Measurements from ENCODE around the gene RNU4-1.

The RNU4-1 gene

GRCh38 chr12:120264086-120264903 lies 28.7 kb downstream of the RNU4-1 start:
- Histone ChIP-seq H3K4me3 (ENCODE audit: low read depth, low read length) (peak overlapping the region; percentile 85), H3K4me1 (ENCODE audit: control insufficient read depth, insufficient read depth, low read length) (peaks cover 32% of the 10 kb centered on the region), H3K27me3 (ENCODE audit: control insufficient read depth, insufficient read depth, low read length) (no peaks in the 10 kb centered on the region), H3K9ac (ENCODE audit: low read depth, low read length) (no peak overlapping the region; the same call in 1 of the 2 replicates), H3K27ac (ENCODE audit: low read depth, low read length) (peak overlapping the region; percentile 24), H3K36me3 (ENCODE audit: control insufficient read depth, insufficient read depth, low read length) (peaks cover 9% of the 10 kb centered on the region), H3K9me3 (ENCODE audit: control insufficient read depth, insufficient read depth, low read length) (no peaks in the 10 kb centered on the region)

GRCh38 chr12:120263748-120264085 lies 29.3 kb downstream of the RNU4-1 start:
- no peak overlapping the region for H3K9ac ChIP-seq (ENCODE audit: low read depth, low read length)
- H3K27ac ChIP-seq (ENCODE audit: low read depth, low read length) = peak overlapping the region; percentile 24
- H3K27me3 ChIP-seq (ENCODE audit: control insufficient read depth, insufficient read depth, low read length) = no peaks in the 10 kb centered on the region
- no peaks in the 10 kb centered on the region for H3K9me3 ChIP-seq (ENCODE audit: control insufficient read depth, insufficient read depth, low read length)
- peak overlapping the region; percentile 85 for H3K4me3 ChIP-seq (ENCODE audit: low read depth, low read length)
- H3K4me1 ChIP-seq (ENCODE audit: control insufficient read depth, insufficient read depth, low read length) = peaks cover 32% of the 10 kb centered on the region
- peaks cover 9% of the 10 kb centered on the region for H3K36me3 ChIP-seq (ENCODE audit: control insufficient read depth, insufficient read depth, low read length)

- H3K36me3 ChIP-seq (ENCODE audit: control insufficient read depth, insufficient read depth, low read length) = peaks cover 9% of the 10 kb centered on the region
- peaks cover 35% of the 10 kb centered on the region for H3K4me1 ChIP-seq (ENCODE audit: control insufficient read depth, insufficient read depth, low read length)
- no peak overlapping the region for H3K9ac ChIP-seq (ENCODE audit: low read depth, low read length)
- H3K4me3 ChIP-seq (ENCODE audit: low read depth, low read length) = peak overlapping the region; percentile 85
- no peaks in the 10 kb centered on the region for H3K9me3 ChIP-seq (ENCODE audit: control insufficient read depth, insufficient read depth, low read length)
- H3K27ac ChIP-seq (ENCODE audit: low read depth, low read length) = no peak overlapping the region
- H3K27me3 ChIP-seq (ENCODE audit: control insufficient read depth, insufficient read depth, low read length) = no peaks in the 10 kb centered on the region
Observed at GRCh38 chr12:120262852-120263747, 29.9 kb downstream of the RNU4-1 start.

GRCh38 chr12:120261951-120262851 lies 30.8 kb downstream of the RNU4-1 start:
- H3K4me3 ChIP-seq (ENCODE audit: low read depth, low read length) = no peak overlapping the region
- H3K27me3 ChIP-seq (ENCODE audit: control insufficient read depth, insufficient read depth, low read length) = no peaks in the 10 kb centered on the region
- H3K27ac ChIP-seq (ENCODE audit: low read depth, low read length) = no peak overlapping the region
- no peaks in the 10 kb centered on the region for H3K9me3 ChIP-seq (ENCODE audit: control insufficient read depth, insufficient read depth, low read length)
- peaks cover 37% of the 10 kb centered on the region for H3K4me1 ChIP-seq (ENCODE audit: control insufficient read depth, insufficient read depth, low read length)
- no peak overlapping the region for H3K9ac ChIP-seq (ENCODE audit: low read depth, low read length)
- peaks cover 9% of the 10 kb centered on the region for H3K36me3 ChIP-seq (ENCODE audit: control insufficient read depth, insufficient read depth, low read length)

GRCh38 chr12:120260607-120261006 lies 32.4 kb downstream of the RNU4-1 start:
- H3K9me3 ChIP-seq (ENCODE audit: control insufficient read depth, insufficient read depth, low read length) = no peaks in the 10 kb centered on the region
- H3K9ac ChIP-seq (ENCODE audit: low read depth, low read length) = no peak overlapping the region
- H3K27ac ChIP-seq (ENCODE audit: low read depth, low read length) = no peak overlapping the region
- peaks cover 9% of the 10 kb centered on the region for H3K36me3 ChIP-seq (ENCODE audit: control insufficient read depth, insufficient read depth, low read length)
- no peaks in the 10 kb centered on the region for H3K27me3 ChIP-seq (ENCODE audit: control insufficient read depth, insufficient read depth, low read length)
- H3K4me3 ChIP-seq (ENCODE audit: low read depth, low read length) = no peak overlapping the region
- H3K4me1 ChIP-seq (ENCODE audit: control insufficient read depth, insufficient read depth, low read length) = peaks cover 42% of the 10 kb centered on the region

GRCh38 chr12:120259418-120260202 lies 33.4 kb downstream of the RNU4-1 start:
- Histone ChIP-seq H3K4me3 (ENCODE audit: low read depth, low read length) (no peak overlapping the region), H3K4me1 (ENCODE audit: control insufficient read depth, insufficient read depth, low read length) (peaks cover 42% of the 10 kb centered on the region), H3K27ac (ENCODE audit: low read depth, low read length) (no peak overlapping the region), H3K9ac (ENCODE audit: low read depth, low read length) (no peak overlapping the region), H3K27me3 (ENCODE audit: control insufficient read depth, insufficient read depth, low read length) (no peaks in the 10 kb centered on the region), H3K9me3 (ENCODE audit: control insufficient read depth, insufficient read depth, low read length) (no peaks in the 10 kb centered on the region), H3K36me3 (ENCODE audit: control insufficient read depth, insufficient read depth, low read length) (peaks cover 9% of the 10 kb centered on the region)

- Histone ChIP-seq H3K36me3 (ENCODE audit: control insufficient read depth, insufficient read depth, low read length) (peaks cover 13% of the 10 kb centered on the region), H3K9me3 (ENCODE audit: control insufficient read depth, insufficient read depth, low read length) (no peaks in the 10 kb centered on the region), H3K9ac (ENCODE audit: low read depth, low read length) (no peak overlapping the region), H3K27me3 (ENCODE audit: control insufficient read depth, insufficient read depth, low read length) (no peaks in the 10 kb centered on the region), H3K4me1 (ENCODE audit: control insufficient read depth, insufficient read depth, low read length) (peaks cover 31% of the 10 kb centered on the region), H3K27ac (ENCODE audit: low read depth, low read length) (no peak overlapping the region), H3K4me3 (ENCODE audit: low read depth, low read length) (no peak overlapping the region)
Observed at GRCh38 chr12:120258323-120258896, 34.6 kb downstream of the RNU4-1 start.

GRCh38 chr12:120257041-120257821 lies 35.8 kb downstream of the RNU4-1 start:
- Histone ChIP-seq H3K27me3 (ENCODE audit: control insufficient read depth, insufficient read depth, low read length) (no peaks in the 10 kb centered on the region), H3K4me1 (ENCODE audit: control insufficient read depth, insufficient read depth, low read length) (peaks cover 22% of the 10 kb centered on the region), H3K9ac (ENCODE audit: low read depth, low read length) (no peak overlapping the region), H3K27ac (ENCODE audit: low read depth, low read length) (peak overlapping the region; percentile 67), H3K9me3 (ENCODE audit: control insufficient read depth, insufficient read depth, low read length) (no peaks in the 10 kb centered on the region), H3K4me3 (ENCODE audit: low read depth, low read length) (no peak overlapping the region), H3K36me3 (ENCODE audit: control insufficient read depth, insufficient read depth, low read length) (peaks cover 7% of the 10 kb centered on the region)

GRCh38 chr12:120254809-120255208 lies 38.2 kb downstream of the RNU4-1 start:
- Histone ChIP-seq H3K9ac (ENCODE audit: low read depth, low read length) (no peak overlapping the region), H3K27me3 (ENCODE audit: control insufficient read depth, insufficient read depth, low read length) (no peaks in the 10 kb centered on the region), H3K27ac (ENCODE audit: low read depth, low read length) (no peak overlapping the region), H3K9me3 (ENCODE audit: control insufficient read depth, insufficient read depth, low read length) (no peaks in the 10 kb centered on the region), H3K36me3 (ENCODE audit: control insufficient read depth, insufficient read depth, low read length) (peaks cover 3% of the 10 kb centered on the region), H3K4me1 (ENCODE audit: control insufficient read depth, insufficient read depth, low read length) (peaks cover 20% of the 10 kb centered on the region), H3K4me3 (ENCODE audit: low read depth, low read length) (no peak overlapping the region)

Data from HUES48 (cell line).